B cell (primary cell): ENCODE measurements around the gene DIRAS1.

Experiments used
- CTCF ChIP-seq: fragments of 200-600 bp; IDR thresholded peaks from one replicate; pipeline ENCODE4 v1.8.0; 2022; ENCODE audit warnings: antibody characterized with exemption, mild to moderate bottlenecking
- EZH2 ChIP-seq: IDR thresholded peaks from 2 replicates; pipeline ENCODE4 v1.6.1; 2012; ENCODE audit warnings: borderline replicate concordance, low read depth, mild to moderate bottlenecking, moderate library complexity, low read length; ENCODE audit not compliant: insufficient read depth, poor library complexity, severe bottlenecking

- TF ChIP-seq CTCF (no peak), EZH2 (no peak)
Observed at GRCh38 chr19:2729943-2730818, 9.0 kb upstream of the DIRAS1 start.
